LNCaP clone FGC (cell line): Measurements from ENCODE around the gene RFPL4A.
"Not testable (repeated sequence)": the region's sequence is repeated elsewhere in the genome, so short reads cannot be mapped to it uniquely, and the experiment has no call there.

Experiments used
- DNase-seq: peaks from one replicate; pipeline ENCODE4 v3.0.0-alpha.2; 2011; ENCODE audit warnings: low read depth
- H3K4me3 ChIP-seq: 2 replicates; pipeline ENCODE4 v1.5.1; 2011; ENCODE audit warnings: mild to moderate bottlenecking, low read depth, low read length, control low read depth
- CTCF ChIP-seq: IDR thresholded peaks from 2 replicates; pipeline ENCODE4 v1.5.1; 2012; ENCODE audit warnings: mild to moderate bottlenecking; ENCODE audit not compliant: control insufficient read depth, insufficient read depth; ENCODE audit errors: extremely low read depth

RFPL4A gene

GRCh38 chr19:55723491-55723890 lies 35.4 kb upstream of the RFPL4A start:
- TF ChIP-seq CTCF: no peak
- no peak overlapping the region for H3K4me3 ChIP-seq
- DNase-seq: no peak

GRCh38 chr19:55730378-55730777 lies 28.5 kb upstream of the RFPL4A start:
- not testable (repeated sequence) for DNase-seq, H3K4me3 ChIP-seq

- DNase-seq: no peak
- no peak within 1 kb of the TSS for H3K4me3 ChIP-seq
- TF ChIP-seq CTCF: no peak
Measured at GRCh38 chr19:55738302-55738701, 20.6 kb upstream of the RFPL4A start, which contains the start of gene NLRP9. Gene NLRP9, minus strand, starts transcription at chr19:55738402. Its CDS starts 28 bp downstream, at chr19:55738374.

GRCh38 chr19:55750715-55751114 lies 8.2 kb upstream of the RFPL4A start:
- DNase-seq: no peak
- no peak for TF ChIP-seq CTCF
- H3K4me3 ChIP-seq: no peak overlapping the region

GRCh38 chr19:55753401-55753800 lies 5.5 kb upstream of the RFPL4A start:
- no peak for DNase-seq

GRCh38 chr19:55756808-55757207 lies 2.1 kb upstream of the RFPL4A start:
- not testable (repeated sequence) for H3K4me3 ChIP-seq, DNase-seq

More at GRCh38 chr19:55753401-55753800, 5.5 kb upstream of the RFPL4A start:
- TF ChIP-seq CTCF: no peak
- H3K4me3 ChIP-seq: no peak overlapping the region

- no peak for TF ChIP-seq CTCF
- DNase-seq: no peak
- H3K4me3 ChIP-seq: no peak overlapping the region
Measured at GRCh38 chr19:55766466-55766865, 7.6 kb downstream of the RFPL4A start.

- DNase-seq, H3K4me3 ChIP-seq: not testable (repeated sequence)
Measured at GRCh38 chr19:55768818-55769217, 9.9 kb downstream of the RFPL4A start, which contains the start of gene RFPL4AL1. Gene RFPL4AL1, plus strand, starts transcription at chr19:55769118. Its CDS starts 2,687 bp downstream, at chr19:55771805.

GRCh38 chr19:55769632-55770031 lies 10.7 kb downstream of the RFPL4A start:
- not testable (repeated sequence) for H3K4me3 ChIP-seq, DNase-seq
